Stimulated activated CD4-positive, alpha-beta T cell treated with anti-CD3 and anti-CD28 coated beads, TNF-alpha, amount 100 ng/mL, for 48 hours (primary cell): ENCODE results near the gene ARL15.

Source experiments
- DNase-seq, 3 donors: peaks; one replicate each; pipeline ENCODE4 v3.0.0-alpha.2; 2020; ENCODE audit warnings: low read depth in 3 of 3

The ARL15 gene

DNA sequence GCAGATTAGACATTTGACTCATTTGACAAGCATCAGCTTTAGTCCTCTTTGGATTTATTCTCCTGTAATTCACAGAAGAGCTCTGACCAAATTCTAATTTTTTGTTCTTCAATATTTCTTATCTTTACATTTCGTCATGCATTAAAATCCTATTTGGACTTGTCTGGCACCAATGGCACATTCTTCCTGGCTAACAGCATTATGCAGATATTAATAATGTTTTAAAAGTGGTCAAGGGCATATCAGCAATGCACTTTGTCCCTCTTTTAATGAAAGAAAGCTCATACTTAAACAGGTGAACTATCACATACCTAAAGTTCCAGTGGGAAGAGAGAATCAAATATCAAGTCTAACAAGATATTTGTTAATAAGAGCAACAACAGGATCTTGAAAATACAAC is 270.4 kb downstream of the ARL15 start:
- no peak for DNase-seq

DNA sequence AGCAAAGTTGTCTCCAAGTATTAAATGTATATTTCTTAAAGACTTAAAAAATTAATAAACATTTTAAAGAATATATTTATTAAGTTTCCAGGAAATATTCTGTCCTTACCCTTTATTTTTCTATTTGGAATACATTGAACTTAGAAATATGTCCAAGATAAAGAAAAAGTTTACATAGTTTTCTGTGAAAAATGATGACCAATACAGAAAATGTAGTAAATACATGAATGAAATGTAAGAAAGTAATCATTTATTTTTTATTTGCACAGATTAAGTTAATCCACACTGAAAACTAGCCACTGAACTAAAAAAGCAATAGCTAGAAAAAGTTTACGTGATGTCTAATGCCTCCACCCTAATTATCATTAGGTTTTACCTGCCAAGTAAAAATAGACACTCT is 273.2 kb downstream of the ARL15 start:
- DNase-seq, result no peak

DNA sequence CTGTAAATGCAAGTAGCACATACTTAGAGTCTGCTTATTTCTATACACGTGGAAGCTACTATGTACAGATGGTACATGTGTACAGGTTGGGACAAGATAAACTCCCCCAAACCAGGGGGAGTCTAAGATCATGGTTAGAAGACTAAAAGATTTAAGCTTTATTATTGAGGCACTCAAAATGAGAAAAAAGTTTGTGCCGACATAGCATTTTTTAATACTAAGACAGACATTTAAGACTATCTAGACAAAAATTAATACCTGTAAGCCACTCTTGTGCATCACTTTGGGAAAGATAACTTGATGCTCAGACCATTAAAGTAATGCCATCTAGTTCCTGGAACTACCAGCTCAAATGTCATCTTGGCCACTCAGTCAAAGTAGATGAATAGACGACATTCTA is 279.4 kb downstream of the ARL15 start:
- no peak for DNase-seq

DNA sequence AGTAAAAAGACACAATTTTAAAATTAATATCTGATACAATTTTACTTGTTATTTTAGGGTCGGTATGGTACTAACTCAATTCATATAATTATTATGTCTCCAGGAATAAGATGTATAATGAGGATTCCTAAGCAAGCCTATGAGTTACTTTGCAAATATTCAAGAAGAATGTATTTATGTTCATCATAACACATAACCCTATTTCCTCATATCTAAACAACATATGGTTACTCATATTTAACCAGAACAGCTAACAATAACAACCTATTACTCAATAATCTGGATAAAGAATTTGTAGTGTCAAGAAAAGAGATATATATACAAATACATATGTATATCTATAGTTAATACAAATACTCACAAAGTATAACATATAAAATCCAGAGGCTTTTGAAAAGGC is 285.9 kb downstream of the ARL15 start:
- no peak for DNase-seq

DNA sequence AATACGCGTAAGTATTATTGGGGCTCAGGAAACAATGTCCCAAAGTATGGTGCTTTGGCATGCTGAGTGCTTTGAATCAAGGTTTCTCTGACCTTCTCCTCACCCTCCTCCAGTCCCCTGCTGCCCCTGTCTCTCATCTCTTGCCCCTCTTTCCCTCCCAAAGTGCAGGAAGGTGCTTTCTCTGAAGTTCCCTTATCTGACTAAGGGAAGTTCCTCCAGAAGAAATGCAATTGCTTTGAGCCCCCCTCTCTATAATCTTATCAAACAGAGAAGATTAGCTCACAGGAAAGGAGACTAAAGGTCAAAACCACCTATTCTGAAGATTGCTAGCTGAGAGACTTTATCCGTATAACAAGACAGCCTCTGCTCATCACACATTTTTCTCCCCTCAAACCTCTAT is 288.1 kb downstream of the ARL15 start:
- DNase-seq, result no peak

DNA sequence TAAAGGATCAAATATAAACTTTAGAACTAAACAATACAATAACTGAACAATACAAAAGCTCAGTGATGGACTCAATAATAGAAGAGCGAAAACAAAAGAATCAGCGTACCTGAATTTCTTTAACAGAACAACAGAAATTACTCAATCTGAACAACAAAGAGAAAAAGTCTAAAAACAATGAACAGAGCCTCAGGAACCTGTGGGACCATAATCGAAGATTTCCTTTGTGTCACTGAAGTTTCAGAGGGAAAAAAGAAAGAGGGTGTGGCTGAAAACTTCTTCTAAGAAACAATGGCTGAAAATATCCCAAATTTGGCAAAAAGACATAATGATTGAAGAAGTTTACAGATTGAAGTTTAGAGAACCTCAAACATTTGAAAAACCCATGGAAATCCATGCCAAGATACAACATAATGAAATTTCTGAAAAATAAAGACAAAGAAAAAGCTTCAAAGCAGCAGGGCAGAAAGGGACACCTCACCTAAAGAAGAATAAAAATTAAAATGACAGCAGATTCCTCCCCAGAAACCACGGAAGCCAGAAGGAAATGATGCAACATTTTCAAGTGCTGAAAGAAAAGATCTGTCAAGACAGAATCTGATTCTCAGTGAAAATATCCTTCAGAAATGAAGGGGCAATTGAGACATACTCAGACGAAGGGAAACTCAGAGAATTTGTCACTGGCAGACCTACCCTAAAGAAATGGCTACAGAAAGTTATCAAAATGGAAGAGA is 288.8 kb downstream of the ARL15 start:
- DNase-seq, result no peak

DNA sequence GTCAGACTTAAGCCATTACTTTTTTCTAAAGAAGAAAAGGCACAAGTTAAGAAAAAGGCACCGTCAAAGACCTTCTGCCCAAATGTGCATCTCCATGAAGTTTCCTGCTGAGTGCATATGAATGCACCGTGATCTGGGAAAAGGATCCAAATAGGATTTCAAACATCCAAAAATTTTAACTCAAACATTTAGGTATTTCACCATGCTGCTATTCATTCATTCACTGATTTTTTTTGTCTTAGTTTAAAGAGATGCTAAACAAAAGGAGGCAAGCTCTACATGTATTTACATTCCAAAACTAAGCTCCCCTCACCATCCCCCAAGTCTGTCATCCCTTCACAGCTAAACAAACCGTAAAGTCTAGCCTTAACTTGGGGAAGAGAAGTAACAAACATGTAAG is 291.9 kb downstream of the ARL15 start:
- no peak for DNase-seq

DNA sequence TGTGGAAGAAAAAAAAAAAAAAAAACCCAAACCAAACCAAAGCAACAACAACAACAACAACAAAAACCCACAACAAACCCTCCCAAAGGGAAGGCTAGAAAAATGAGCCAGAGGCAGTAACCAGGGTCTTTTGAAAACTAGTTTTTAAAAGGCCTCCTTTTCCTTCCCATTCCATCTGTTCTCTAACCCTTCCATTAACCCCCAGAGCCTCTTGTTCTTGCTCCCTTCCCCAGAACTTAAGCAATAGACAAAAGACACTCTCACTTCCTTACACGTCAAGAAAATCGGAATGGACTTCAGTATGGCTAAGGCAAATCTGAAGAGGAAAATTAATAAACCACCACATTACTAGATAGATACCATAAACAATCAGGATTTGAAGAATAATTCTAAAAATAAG is 292.8 kb downstream of the ARL15 start:
- no peak for DNase-seq

DNA sequence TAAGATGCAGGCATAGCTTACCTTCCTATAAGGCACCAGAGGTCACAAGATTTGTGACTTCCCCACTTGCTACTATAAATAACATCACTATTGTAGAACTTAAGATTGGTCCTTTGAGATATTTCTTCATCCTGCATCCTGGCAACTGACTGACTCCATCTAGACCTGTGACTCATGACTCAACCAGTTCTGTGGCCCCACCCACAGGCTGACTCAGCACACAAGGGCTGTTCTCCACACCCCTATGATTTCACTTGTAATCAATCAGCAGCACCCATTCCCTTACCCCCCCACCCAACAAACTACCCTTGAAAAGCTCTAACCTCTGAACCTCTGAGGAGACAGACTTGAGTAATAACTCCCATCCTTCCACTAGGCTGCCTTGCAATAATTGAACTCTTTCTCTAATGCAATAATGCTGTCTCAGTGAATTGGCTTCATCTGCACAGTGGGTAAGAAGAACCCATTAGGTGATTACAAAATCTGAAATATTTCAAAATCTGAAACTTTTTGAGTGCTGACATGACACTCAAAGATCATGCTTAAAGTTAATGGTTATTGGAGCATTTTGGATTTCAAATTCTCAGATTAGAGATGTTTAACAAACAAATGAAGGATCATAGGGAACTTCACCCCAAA is 296.7 kb downstream of the ARL15 start:
- peak; percentile 1 to 25 (median 19) for DNase-seq

DNA sequence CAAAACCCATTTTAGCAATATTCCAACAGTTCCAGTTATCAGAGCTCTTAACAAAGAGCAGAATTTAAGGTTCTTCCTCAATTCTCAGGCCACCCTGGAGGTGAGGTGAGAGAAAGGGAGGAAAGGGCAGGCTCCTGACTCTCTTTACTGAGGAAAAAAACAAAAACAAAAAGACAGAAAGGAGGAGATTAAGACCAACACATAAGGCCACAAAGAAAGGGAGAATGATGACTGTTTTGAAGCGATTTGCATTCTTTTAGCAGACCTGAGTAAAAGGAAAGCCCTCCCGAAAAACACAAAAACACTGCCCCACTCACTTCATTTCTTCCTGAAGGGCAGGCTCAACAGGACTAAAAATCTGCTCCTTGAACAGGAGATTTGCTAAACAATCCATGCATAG is 300.5 kb downstream of the ARL15 start:
- no peak for DNase-seq

DNA sequence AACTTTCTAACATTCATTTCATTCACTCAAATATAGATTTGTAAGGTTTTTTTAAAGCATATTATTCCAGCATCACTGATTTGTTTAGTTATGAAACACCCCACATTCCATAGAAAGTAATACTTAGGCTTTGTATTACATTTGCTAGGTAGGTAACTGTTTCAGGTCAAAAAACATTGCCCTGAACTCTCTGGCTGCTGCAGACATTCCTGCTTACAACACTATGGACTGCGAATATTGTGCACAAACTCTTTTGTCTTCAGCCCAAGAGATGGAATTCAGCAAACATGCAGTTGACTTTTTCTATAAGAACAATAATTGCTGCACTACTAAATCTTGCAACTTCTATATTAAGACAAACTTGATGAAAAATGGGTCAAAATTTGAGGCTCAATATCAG is 301.0 kb downstream of the ARL15 start:
- no peak for DNase-seq

DNA sequence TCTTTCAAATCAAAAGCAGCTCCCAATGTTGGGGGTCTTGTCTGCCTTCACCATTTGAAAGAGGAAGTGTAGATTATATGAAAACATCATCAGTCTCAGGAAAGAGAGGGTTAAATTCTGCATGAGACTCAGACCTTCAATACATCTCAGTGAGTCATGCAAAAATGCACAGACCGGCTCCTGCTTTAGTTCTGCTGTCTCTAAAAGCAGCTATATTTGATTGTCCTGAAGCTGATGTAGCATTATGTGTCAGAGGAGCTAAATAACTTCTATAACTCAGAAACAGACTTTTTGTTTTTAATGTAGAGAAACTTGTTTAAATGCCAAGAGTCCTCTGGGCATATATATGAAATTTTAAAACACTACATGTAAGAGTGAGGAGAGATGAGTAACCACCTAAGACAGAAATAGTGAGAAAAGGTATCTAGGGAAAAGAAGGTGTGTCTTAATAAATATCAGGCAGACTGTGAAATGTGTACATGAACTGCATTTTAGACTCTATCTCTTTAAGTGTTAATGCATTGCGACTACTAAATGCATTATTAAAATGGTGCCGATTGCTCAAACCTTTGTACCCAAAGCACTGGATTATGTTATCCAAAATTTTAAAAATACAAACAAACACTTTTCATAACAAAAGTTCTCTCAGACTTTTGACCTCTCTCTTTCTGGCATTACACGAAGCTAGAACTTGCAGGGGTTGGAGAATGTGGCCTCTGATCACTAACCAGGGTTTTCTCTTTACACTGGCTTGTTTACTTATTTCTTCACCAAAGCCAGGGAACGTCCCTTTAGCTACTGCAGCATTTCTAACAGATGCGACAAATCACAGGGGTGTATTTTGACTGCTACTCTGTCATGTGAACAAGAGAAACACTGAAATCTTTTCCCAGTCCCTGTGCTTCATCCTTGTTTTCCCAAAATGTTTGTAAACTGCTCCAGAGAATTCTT is 302.3 kb downstream of the ARL15 start:
- DNase-seq, result no peak

DNA sequence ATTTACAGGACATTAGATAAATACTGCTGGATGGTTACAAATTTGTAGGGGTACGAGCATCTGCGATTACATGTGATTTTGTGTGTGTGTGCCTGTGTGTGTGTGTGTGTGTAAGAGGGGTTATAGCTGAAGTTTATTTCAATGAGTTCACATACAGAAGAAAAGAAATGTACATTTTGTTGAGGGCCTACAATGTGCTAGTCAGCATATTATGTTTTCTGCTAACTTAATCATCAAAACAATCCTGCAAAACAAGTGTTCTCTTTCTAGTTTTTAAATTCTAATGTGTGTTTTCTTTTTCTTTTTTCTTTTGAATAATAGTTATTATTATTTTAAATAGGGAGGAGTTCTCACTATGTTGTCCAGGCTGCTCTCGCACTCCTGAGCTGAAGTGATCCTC is 305.7 kb downstream of the ARL15 start:
- no peak for DNase-seq

DNA sequence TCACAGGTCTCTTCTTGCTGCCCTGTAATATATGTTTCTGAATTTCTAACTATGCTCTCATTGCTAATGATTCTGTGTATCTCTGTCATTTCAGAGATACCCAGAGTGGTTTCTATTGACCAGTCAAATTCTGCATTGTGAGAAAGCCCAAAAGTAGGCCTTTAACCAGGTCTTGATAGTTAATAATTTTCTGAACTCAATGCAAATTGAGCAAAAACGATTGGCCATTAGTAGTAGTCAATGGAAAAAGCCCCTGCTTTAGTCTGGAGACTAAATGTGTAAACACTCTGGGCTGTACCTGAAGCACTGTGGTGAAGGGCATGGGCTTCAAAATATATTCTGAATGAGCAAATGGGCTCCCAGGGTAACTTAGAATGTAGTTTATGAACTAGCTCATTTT is 307.6 kb downstream of the ARL15 start:
- no peak for DNase-seq

DNA sequence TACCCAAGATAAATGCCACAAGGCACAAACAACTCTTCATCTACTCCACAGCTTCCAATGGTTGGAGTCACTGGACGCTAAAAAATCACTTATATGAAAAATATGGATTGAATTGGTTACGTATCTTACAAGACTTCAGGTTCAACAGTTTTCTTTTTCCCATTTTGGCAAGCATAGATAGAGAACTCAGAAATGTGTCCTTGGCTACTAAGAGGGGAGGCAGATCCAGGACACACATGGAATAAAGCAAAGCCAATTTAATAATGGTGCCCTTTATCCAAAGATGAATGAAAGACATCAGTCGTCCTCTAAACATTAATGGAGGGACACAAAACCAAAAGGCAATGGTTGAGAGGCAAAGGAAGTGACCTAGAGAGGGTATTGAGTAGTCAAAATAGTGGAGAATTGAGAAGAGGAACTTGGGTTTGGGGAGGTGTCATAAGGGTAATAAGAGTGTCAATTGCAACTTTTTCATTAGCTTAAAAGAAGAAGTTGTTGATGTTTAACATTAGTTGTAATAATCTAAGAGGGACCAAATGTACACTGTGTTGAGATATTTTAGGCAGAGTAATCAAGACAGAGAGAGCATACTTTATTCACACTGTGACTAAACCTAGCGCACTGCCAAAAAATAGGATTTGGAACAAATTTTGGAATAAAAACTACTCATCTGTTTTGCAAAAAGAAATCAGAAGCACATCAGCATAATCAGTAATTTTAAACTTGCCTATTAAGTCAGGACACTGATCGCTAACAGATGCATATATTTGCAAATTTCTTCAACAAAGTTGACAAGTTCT is 308.2 kb downstream of the ARL15 start:
- DNase-seq, result no peak

DNA sequence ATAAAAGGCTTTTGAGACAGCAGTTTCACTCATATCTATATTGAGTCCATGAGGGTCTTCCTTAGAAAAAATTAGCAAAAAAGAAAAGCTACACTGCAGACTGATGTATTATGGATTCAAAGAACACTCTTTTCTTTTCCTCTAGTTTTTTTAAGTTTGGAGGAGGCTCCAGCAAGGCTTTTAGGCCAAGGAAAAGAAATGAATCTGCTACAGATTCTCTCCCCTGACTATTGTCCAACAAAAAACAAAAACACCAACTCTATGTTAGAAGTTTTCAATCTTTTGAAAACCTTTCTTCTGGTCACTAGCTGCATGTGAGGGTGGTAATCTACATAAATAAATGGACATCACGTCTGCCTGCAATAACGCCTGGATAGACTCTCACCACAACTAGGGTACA is 310.4 kb downstream of the ARL15 start:
- no peak for DNase-seq

DNA sequence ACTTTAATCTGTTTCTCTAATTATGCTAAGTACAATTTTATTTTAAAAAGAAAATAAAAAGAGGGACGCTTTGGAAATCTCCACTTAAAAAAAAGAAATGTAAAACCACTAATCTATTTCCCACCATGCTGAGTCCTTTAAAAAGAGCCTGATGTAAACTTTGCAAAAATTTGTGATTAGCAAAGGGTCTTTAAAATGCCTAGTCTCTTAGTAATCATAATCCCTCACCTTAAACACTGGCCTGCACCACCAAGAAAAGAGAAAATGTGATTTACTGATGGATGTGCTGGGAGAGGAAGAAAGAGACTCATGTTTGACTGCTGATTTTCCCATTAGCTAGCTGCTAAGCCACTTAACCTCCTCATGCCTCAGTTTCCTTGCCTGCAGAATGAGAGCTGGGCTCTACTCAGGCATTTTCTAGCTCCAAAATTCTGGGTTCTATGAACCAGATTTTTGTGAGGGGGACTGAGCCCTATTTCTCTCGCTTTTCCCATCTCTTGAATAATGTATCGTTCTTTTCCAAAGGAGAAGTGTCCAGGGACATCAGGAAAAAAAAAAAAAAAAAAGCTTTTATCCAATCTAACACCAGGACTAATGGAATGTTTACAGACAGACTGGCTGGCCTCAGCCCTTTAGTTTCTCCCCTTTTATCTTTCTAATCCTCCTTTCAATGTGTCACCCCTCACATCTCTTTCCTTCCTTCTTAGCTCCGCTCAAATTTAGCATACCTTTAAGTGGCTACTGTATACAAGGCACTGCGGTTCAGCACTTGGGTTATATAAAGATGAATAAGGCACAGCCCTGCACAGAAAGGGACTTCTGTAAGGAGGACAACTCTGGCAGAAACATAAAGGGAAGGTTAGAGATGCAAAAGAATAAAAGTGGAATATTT is 312.4 kb downstream of the ARL15 start:
- DNase-seq, result no peak

DNA sequence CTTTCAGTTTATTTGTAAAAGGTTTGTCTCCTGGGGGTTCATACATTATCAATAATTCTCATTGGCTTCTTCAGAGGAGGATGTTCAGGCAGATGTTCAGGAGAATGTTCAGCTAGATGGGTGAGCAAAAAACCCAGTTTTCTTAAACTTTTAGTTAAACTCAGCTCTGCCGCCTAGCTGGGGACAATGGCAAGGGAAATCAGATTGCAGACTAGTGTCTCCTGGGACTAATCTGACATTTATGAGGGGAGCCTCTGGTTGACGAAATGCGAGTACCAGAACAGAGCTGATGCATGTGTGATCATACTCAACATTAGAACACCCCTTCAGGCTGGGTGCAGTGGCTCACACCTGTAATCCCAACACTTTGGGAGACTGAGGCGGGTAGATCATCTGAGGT is 314.4 kb downstream of the ARL15 start:
- DNase-seq, result no peak

DNA sequence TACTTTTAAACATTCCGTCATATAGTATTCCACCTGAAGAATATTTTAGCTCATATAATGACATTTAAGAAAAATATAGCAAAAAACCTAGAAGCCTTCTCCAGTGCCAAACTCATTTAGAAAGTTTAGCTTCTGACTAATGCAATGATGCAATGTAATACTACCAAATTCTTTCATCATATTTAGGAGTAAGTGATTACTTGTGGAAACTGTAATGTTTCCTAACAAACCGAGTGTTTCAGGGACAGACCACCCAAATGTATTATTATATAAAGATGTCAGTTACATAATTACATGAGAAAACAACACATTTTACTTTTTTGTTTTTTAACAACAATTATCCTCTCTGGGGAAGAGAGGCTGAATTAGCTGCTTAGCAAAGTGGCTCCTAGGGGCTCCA is 316.2 kb downstream of the ARL15 start:
- DNase-seq, result no peak

DNA sequence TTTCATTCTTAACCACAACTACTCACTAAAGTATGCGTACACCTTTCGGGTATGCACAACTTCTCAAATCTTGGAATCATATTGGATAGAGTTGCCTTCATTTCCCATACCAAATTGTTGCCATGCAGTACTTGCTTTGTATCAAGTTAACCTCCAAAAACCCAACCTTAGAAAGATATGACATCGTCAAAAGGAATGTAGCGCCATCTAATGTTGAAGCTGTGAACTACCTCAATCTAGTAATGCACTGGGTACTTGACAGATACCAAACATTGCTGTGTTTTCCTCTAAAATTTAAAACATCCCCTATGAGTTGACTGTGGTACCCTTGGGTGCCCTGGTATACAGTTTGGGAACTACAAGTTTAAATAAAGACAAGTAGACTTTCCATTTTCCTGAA is 318.4 kb downstream of the ARL15 start:
- no peak for DNase-seq

DNA sequence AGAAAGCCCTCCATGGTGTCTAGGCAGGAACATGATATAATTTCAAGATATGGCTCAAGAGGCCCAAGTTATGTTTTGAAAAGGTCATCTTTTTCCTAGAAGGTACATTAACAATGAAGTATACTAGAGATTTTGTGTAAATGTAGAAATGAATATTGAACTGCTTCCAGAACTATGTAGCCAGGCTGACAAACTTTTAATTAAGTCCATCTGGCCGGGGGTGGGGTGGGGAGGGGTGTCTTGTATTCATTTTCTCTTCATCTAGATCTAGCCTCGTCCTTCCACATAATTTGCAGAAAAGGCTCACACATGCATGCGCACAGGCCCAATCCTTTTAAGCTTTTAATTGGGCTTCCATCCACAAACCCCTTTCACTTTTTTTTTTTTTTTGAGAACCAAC is 323.3 kb downstream of the ARL15 start:
- no peak for DNase-seq
